Keratinocyte (primary cell): ENCODE results near the gene CRNN.

ENCODE experiments used
- CTCF ChIP-seq, 3 experiments: IDR thresholded peaks in 1 of 3; conservative IDR thresholded peaks in 1 of 3; optimal IDR thresholded peaks in 1 of 3; 2 replicates in 2 of 3; 3 replicates in 1 of 3; pipeline versions ENCODE3 to v1.5.1; 2011; ENCODE audit warnings: low read length in 3 of 3, mild to moderate bottlenecking in 3 of 3, moderate library complexity in 2 of 3, control low read depth in 1 of 3, inconsistent platforms in 1 of 3; ENCODE audit not compliant: insufficient read depth in 2 of 3; ENCODE audit errors: extremely low read depth in 1 of 3
- EZH2 ChIP-seq: IDR thresholded peaks from one replicate; pipeline ENCODE4 v1.6.1; 2012; ENCODE audit warnings: inconsistent platforms, mild to moderate bottlenecking, low read length, moderate library complexity

GRCh38 chr1:152462636-152463035, 48.6 kb upstream of the CRNN start:
- no peak for TF ChIP-seq CTCF (optimal IDR thresholded peaks at IDR 0.05 in 1 of 3, IDR thresholded peaks at IDR 0.05 in 1 of 3, conservative IDR thresholded peaks at IDR 0.05 in 1 of 3; ENCODE audit: extremely low read depth in 1 of 3, insufficient read depth in 2 of 3, low read length in 3 of 3)
- TF ChIP-seq EZH2, result no peak
